PC-9 (cell line): Measurements from ENCODE around the gene DHRSX. TPM values are rescaled to one million over a fixed set of nuclear protein-coding genes. Genes with fewer than 3 reads are reported as not detected.
"Not testable (repeated sequence)": the region's sequence is repeated elsewhere in the genome, so short reads cannot be mapped to it uniquely, and the experiment has no call there.

ENCODE experiments used
- BruUV-seq: library from RNA; stranded (reverse); fragments of 400-500 nt; replicated peaks from 2 replicates; lab custom pipeline; 2021; lab: Mats Ljungman, UMichigan
- CTCF ChIA-PET: fragments of 300-600 bp; sonication (Branson Sonifier 250); formaldehyde crosslinking; loops from one replicate; lab custom pipeline; 2022; ENCODE audit warnings: antibody characterized with exemption; lab: Charles Lee
- POLR2A ChIA-PET: fragments of 300-600 bp; sonication (Branson Sonifier 250); formaldehyde crosslinking; loops from one replicate; lab custom pipeline; 2022; ENCODE audit warnings: antibody characterized with exemption; ENCODE audit not compliant: unreplicated experiment; lab: Charles Lee
- DNase-seq, 2 experiments: peaks; one replicate each; pipeline versions ENCODE4 v3.0.0 to v3.0.0-alpha.2; 2015 to 2022; ENCODE audit warnings: mixed read lengths in 1 of 2
- H2AFZ ChIP-seq: fragments of 200-600 bp; sonication (generic); 2 replicates; pipeline ENCODE4 v1.8.1; 2017; ENCODE audit warnings: antibody characterized with exemption
- H3F3A ChIP-seq: fragments of 200-600 bp; sonication (generic); 2 replicates; pipeline ENCODE4 v1.8.1; 2017; ENCODE audit warnings: antibody characterized with exemption, mild to moderate bottlenecking, low read depth; ENCODE audit not compliant: insufficient read depth
- H3K27ac ChIP-seq: fragments of 200-600 bp; sonication (generic); 2 replicates; pipeline ENCODE4 v1.6.1; 2016; ENCODE audit warnings: mixed run types
- H3K27me3 ChIP-seq: fragments of 200-600 bp; sonication (generic); 2 replicates; pipeline ENCODE4 v1.6.1; 2016; ENCODE audit warnings: low read depth, mixed run types; ENCODE audit not compliant: insufficient read depth
- H3K36me3 ChIP-seq: fragments of 200-600 bp; sonication (generic); 2 replicates; pipeline ENCODE4 v1.6.1; 2016; ENCODE audit warnings: low read depth, mixed run types
- H3K4me1 ChIP-seq: fragments of 200-600 bp; sonication (generic); replicated peaks from 2 replicates; pipeline ENCODE4 v1.6.1; 2016; ENCODE audit warnings: mixed run types; ENCODE audit not compliant: insufficient read depth
- H3K4me2 ChIP-seq: fragments of 200-600 bp; sonication (generic); 2 replicates; pipeline ENCODE4 v1.6.1; 2017; ENCODE audit warnings: mixed run types
- H3K4me3 ChIP-seq: fragments of 200-600 bp; sonication (generic); 2 replicates; pipeline ENCODE4 v1.6.1; 2016; ENCODE audit warnings: mixed run types
- H3K79me2 ChIP-seq: fragments of 200-600 bp; sonication (generic); 2 replicates; pipeline ENCODE4 v1.6.1; 2017; ENCODE audit warnings: low read depth, mixed run types
- H3K9me2 ChIP-seq: fragments of 200-600 bp; sonication (generic); 2 replicates; pipeline ENCODE4 v1.8.1; 2017; ENCODE audit warnings: mild to moderate bottlenecking; ENCODE audit not compliant: insufficient read depth
- H3K9me3 ChIP-seq: fragments of 200-600 bp; sonication (generic); 2 replicates; pipeline ENCODE4 v1.8.1; 2016; ENCODE audit warnings: low read depth; ENCODE audit not compliant: insufficient read depth
- H4K20me1 ChIP-seq: fragments of 200-600 bp; sonication (generic); 2 replicates; pipeline ENCODE4 v1.8.1; 2017; ENCODE audit not compliant: insufficient read depth
- CTCF ChIP-seq: fragments of 200-600 bp; sonication (generic); conservative IDR thresholded peaks from 2 replicates; pipeline ENCODE4 v1.6.1; 2017; ENCODE audit warnings: mixed run types, antibody characterized with exemption, mild to moderate bottlenecking, moderate library complexity
- EZH2 ChIP-seq: fragments of 200-600 bp; sonication (generic); IDR thresholded peaks from 2 replicates; pipeline ENCODE4 v1.8.0; 2017; ENCODE audit warnings: antibody characterized with exemption, low read depth
- intact Hi-C: fragments of 100-400 bp; cut with micrococcal nuclease; formaldehyde crosslinking; loops from one replicate; pipeline ENCODE4 v1.10.0; 2022; ENCODE audit not compliant: unreplicated experiment
- total RNA-seq: library from RNA; stranded (reverse); gene quantifications from 2 replicates; pipeline ENCODE4 v1.2.3, GENCODE V29; 2021

Gene DHRSX
- total RNA-seq, 1 experiment from 2014 or later, result 13.2 TPM

- Histone ChIP-seq H4K20me1 (no peaks in the 10 kb centered on the region), H3F3A (no peaks in the 10 kb centered on the region), H3K4me2 (no peak overlapping the region), H3K36me3 (no peaks in the 10 kb centered on the region), H3K9me2 (no peaks in the 10 kb centered on the region), H3K27me3 (peaks cover 10% of the 10 kb centered on the region), H2AFZ (no peak overlapping the region), H3K4me3 (no peak overlapping the region), H3K9me3 (no peaks in the 10 kb centered on the region), H3K27ac (no peak overlapping the region), H3K79me2 (no peaks in the 10 kb centered on the region), H3K4me1 (no peaks in the 10 kb centered on the region)
- ChIA-PET CTCF (no interaction called here), POLR2A (no interaction called here)
- no peak for TF ChIP-seq CTCF
- TF ChIP-seq EZH2, result no peak
- no TSS peak for BruUV-seq
- intact Hi-C loops, result no loop called here
- no peak for DNase-seq
Observed at GRCh38 chrX:2521092-2521926, 20.5 kb upstream of the DHRSX start.

DNA sequence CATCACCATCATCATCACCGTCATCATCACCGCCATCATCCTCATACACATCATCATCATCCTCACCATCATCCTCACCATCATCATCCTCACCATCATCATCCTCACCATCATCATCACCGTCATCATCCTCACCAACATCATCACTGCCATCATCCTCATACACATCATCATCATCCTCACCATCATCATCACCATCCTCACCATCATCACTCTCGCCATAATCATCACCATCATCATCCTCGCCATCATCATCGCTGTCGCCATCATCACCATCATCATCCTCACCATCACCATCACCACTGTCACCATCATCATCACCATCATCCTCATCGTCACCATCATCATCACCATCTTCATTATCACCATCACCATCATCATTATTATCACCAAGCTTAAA is 19.8 kb upstream of the DHRSX start:
- ChIA-PET POLR2A (no interaction called here), CTCF (no interaction called here)
- Histone ChIP-seq H3K9me3 (no peaks in the 10 kb centered on the region), H3K27ac (no peak overlapping the region), H3K4me1 (no peaks in the 10 kb centered on the region), H3K79me2 (no peaks in the 10 kb centered on the region), H3F3A (no peaks in the 10 kb centered on the region), H4K20me1 (no peaks in the 10 kb centered on the region), H3K4me3 (no peak overlapping the region), H3K4me2 (no peak overlapping the region), H2AFZ (no peak overlapping the region), H3K27me3 (peaks cover 10% of the 10 kb centered on the region; the same call in 1 of the 2 replicates), H3K36me3 (no peaks in the 10 kb centered on the region), H3K9me2 (no peaks in the 10 kb centered on the region)
- no peak for DNase-seq
- TF ChIP-seq EZH2 (no peak), CTCF (no peak)
- no TSS peak for BruUV-seq
- intact Hi-C loops, result no loop called here

DNA sequence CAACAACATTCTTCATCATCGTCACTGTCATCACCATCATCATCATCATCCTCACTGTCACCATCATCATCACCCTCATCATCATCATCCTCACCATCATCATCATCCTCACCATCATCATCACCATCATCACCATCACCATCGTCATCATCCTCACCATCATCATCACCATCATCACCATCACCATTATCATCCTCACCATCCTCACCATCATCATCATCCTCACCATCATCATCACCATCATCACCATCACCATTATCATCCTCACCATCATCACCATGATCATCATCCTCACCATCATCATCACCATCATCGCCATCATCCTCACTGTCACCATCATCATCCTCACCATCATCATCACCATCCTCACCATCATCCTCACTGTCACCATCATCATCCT is 18.9 kb upstream of the DHRSX start:
- H3K4me1 ChIP-seq, DNase-seq, H3F3A ChIP-seq, H3K4me2 ChIP-seq, H3K79me2 ChIP-seq, H4K20me1 ChIP-seq, H3K27ac ChIP-seq, BruUV-seq, H3K4me3 ChIP-seq, H3K27me3 ChIP-seq, POLR2A ChIA-PET, CTCF ChIA-PET, H3K9me3 ChIP-seq, H3K9me2 ChIP-seq, H3K36me3 ChIP-seq, H2AFZ ChIP-seq, intact Hi-C loops: not testable (repeated sequence)
